H9 (cell line): ENCODE results near the gene FBXO34. TPM values are rescaled to one million over a fixed set of nuclear protein-coding genes. Genes with fewer than 3 reads are reported as not detected.

ENCODE experiments used
- DNase-seq: peaks from one replicate; pipeline ENCODE4 v3.0.0-alpha.2; 2017
- H2AFZ ChIP-seq: one replicate; pipeline ENCODE4 v1.6.1; 2013; ENCODE audit warnings: mild to moderate bottlenecking, low read length, control low read depth, moderate library complexity
- H2AK5ac ChIP-seq: 2 replicates; pipeline ENCODE4 v1.6.1; 2013; ENCODE audit warnings: low read length, control low read depth, mixed read lengths; ENCODE audit not compliant: insufficient read length
- H2BK120ac ChIP-seq: one replicate; pipeline ENCODE4 v1.6.1; 2013; ENCODE audit warnings: low read depth, mild to moderate bottlenecking, low read length, control low read depth, inconsistent platforms; ENCODE audit not compliant: poor library complexity, severe bottlenecking
- H2BK12ac ChIP-seq: 2 replicates; pipeline ENCODE4 v1.6.1; 2013; ENCODE audit warnings: low read length, control low read depth, mixed read lengths, low read depth; ENCODE audit not compliant: insufficient read length
- H2BK15ac ChIP-seq: 2 replicates; pipeline ENCODE4 v1.6.1; 2013; ENCODE audit warnings: low read depth, low read length, control low read depth
- H2BK20ac ChIP-seq: one replicate; pipeline ENCODE4 v1.6.1; 2013; ENCODE audit warnings: low read depth, mild to moderate bottlenecking, low read length, control low read depth, inconsistent platforms; ENCODE audit not compliant: poor library complexity, severe bottlenecking
- H2BK5ac ChIP-seq: 2 replicates; pipeline ENCODE4 v1.6.1; 2013; ENCODE audit warnings: low read length, control low read depth, mixed read lengths; ENCODE audit not compliant: insufficient read length
- H3K14ac ChIP-seq: 2 replicates; pipeline ENCODE4 v1.6.1; 2013; ENCODE audit warnings: low read length, control low read depth; ENCODE audit not compliant: insufficient read depth
- H3K18ac ChIP-seq: 2 replicates; pipeline ENCODE4 v1.6.1; 2013; ENCODE audit warnings: low read depth, mild to moderate bottlenecking, mixed read lengths, low read length, control low read depth; ENCODE audit not compliant: insufficient read length
- H3K23ac ChIP-seq: 2 replicates; pipeline ENCODE4 v1.6.1; 2013; ENCODE audit warnings: low read length, control low read depth, mixed read lengths, low read depth; ENCODE audit not compliant: insufficient read length
- H3K23me2 ChIP-seq: 2 replicates; pipeline ENCODE4 v1.6.1; 2013; ENCODE audit warnings: low read depth, mild to moderate bottlenecking, mixed read lengths, low read length, control low read depth; ENCODE audit not compliant: insufficient read length, poor library complexity, severe bottlenecking
- H3K27ac ChIP-seq: 2 replicates; pipeline ENCODE4 v1.5.1; 2013; ENCODE audit warnings: low read length, control low read depth, mixed read lengths, low read depth; ENCODE audit not compliant: insufficient read length
- H3K27me3 ChIP-seq: 2 replicates; pipeline ENCODE4 v1.6.1; 2013; ENCODE audit warnings: low read length, control low read depth, inconsistent platforms; ENCODE audit not compliant: insufficient read depth
- H3K4ac ChIP-seq: 2 replicates; pipeline ENCODE4 v1.6.1; 2013; ENCODE audit warnings: low read depth, mild to moderate bottlenecking, control low read depth, inconsistent platforms, low read length, moderate library complexity
- H3K4me1 ChIP-seq: 2 replicates; pipeline ENCODE4 v1.6.1; 2013; ENCODE audit warnings: low read length, control low read depth, inconsistent platforms; ENCODE audit not compliant: insufficient read depth
- H3K4me2 ChIP-seq: 2 replicates; pipeline ENCODE4 v1.6.1; 2013; ENCODE audit warnings: low read length, control low read depth, mixed read lengths; ENCODE audit not compliant: insufficient read length, insufficient read depth
- H3K56ac ChIP-seq: 2 replicates; pipeline ENCODE4 v1.6.1; 2013; ENCODE audit warnings: low read depth, mild to moderate bottlenecking, mixed read lengths, low read length, control low read depth; ENCODE audit not compliant: insufficient read length
- H3K79me1 ChIP-seq: 2 replicates; pipeline ENCODE4 v1.6.1; 2013; ENCODE audit warnings: low read depth, mild to moderate bottlenecking, moderate library complexity, low read length, control low read depth, inconsistent platforms; ENCODE audit not compliant: insufficient read depth, poor library complexity, severe bottlenecking
- H3K79me2 ChIP-seq: 2 replicates; pipeline ENCODE4 v1.6.1; 2013; ENCODE audit warnings: low read length, control low read depth, inconsistent platforms; ENCODE audit not compliant: insufficient read depth
- H3K9ac ChIP-seq: 2 replicates; pipeline ENCODE4 v1.6.1; 2013; ENCODE audit warnings: low read length, control low read depth, mixed read lengths; ENCODE audit not compliant: insufficient read length; ENCODE audit errors: extremely low read depth
- H3K9me3 ChIP-seq: one replicate; pipeline ENCODE4 v1.6.1; 2013; ENCODE audit warnings: low read depth, low read length, inconsistent platforms; ENCODE audit not compliant: control insufficient read depth
- H3T11ph ChIP-seq: one replicate; pipeline ENCODE4 v1.6.1; 2013; ENCODE audit warnings: mild to moderate bottlenecking, low read length, control low read depth, inconsistent platforms
- H4K20me1 ChIP-seq: one replicate; pipeline ENCODE4 v1.6.1; 2013; ENCODE audit not compliant: control insufficient read depth, insufficient read length, insufficient read depth
- H4K5ac ChIP-seq: 2 replicates; pipeline ENCODE4 v1.6.1; 2013; ENCODE audit warnings: low read depth, mild to moderate bottlenecking, mixed read lengths, low read length, control low read depth; ENCODE audit not compliant: insufficient read length
- H4K8ac ChIP-seq: replicated peaks from 2 replicates; pipeline ENCODE4 v1.6.1; 2013; ENCODE audit warnings: low read length, control low read depth, mixed read lengths, low read depth; ENCODE audit not compliant: insufficient read length
- H4K91ac ChIP-seq: 2 replicates; pipeline ENCODE4 v1.6.1; 2013; ENCODE audit warnings: low read depth, mild to moderate bottlenecking, moderate library complexity, mixed read lengths, low read length, control low read depth; ENCODE audit not compliant: insufficient read length
- H3K27ac Mint-ChIP-seq, 3 experiments: 2 replicates in 2 of 3; 3 replicates in 1 of 3; pipeline ENCODE4 v1.8.0; 2020 to 2021; ENCODE audit warnings: mixed read lengths in 3 of 3, mild to moderate bottlenecking in 1 of 3, moderate library complexity in 1 of 3
- H3K27me3 Mint-ChIP-seq: 2 replicates; pipeline ENCODE4 v1.8.0; 2021; ENCODE audit warnings: low read depth, mild to moderate bottlenecking, moderate library complexity, mixed read lengths
- H3K36me3 Mint-ChIP-seq, 3 experiments: 2 replicates in 2 of 3; 3 replicates in 1 of 3; pipeline ENCODE4 v1.8.0; 2020 to 2021; ENCODE audit warnings: low read depth in 3 of 3, mixed read lengths in 3 of 3; ENCODE audit not compliant: insufficient read depth in 1 of 3
- H3K4me1 Mint-ChIP-seq, 2 experiments: 2 replicates each; pipeline ENCODE4 v1.8.0; 2020; ENCODE audit warnings: mixed read lengths in 2 of 2
- H3K4me3 Mint-ChIP-seq, 2 experiments: 2 replicates in 1 of 2; 3 replicates in 1 of 2; pipeline ENCODE4 v1.8.0; 2020 to 2021; ENCODE audit warnings: mild to moderate bottlenecking in 2 of 2, mixed read lengths in 2 of 2, moderate library complexity in 1 of 2
- H3K9me3 Mint-ChIP-seq, 2 experiments: 2 replicates in 1 of 2; 3 replicates in 1 of 2; pipeline ENCODE4 v1.8.0; 2020; ENCODE audit warnings: mild to moderate bottlenecking in 2 of 2, mixed read lengths in 2 of 2, moderate library complexity in 1 of 2
- CTCF ChIP-seq: fragments of 200-600 bp; sonication (generic); conservative IDR thresholded peaks from 3 replicates; pipeline ENCODE4 v1.8.0; 2021; ENCODE audit warnings: antibody characterized with exemption, mild to moderate bottlenecking
- WGBS: extraction: QIAGEN DNeasy Blood & Tissue Kit; methylation state at CpG from one replicate; pipeline ENCODE4 v1.1.7; 2013; ENCODE audit warnings: missing lambda C conversion rate, low lambda C conversion rate, mixed read lengths; ENCODE audit not compliant: insufficient read length; ENCODE audit errors: extremely low coverage; 5-methylcytosine and 5-hydroxymethylcytosine counted together
- total RNA-seq: library from RNA; stranded (reverse); gene quantifications from 2 replicates; pipeline ENCODE4 v1.2.1, GENCODE V29; 2021

The FBXO34 gene
- total RNA-seq, 1 experiment from 2014 or later = 12.0 TPM

- no peak overlapping the region for H4K91ac ChIP-seq
- H3K79me2 ChIP-seq = no peaks in the 10 kb centered on the region; the same call in 1 of the 2 replicates
- peaks cover 2 to 7% of the 10 kb centered on the region in 2 experiments; a peak in 3 of 4 replicates for H3K4me1 Mint-ChIP-seq
- no peak overlapping the region for H4K8ac ChIP-seq
- H3K14ac ChIP-seq = no peak overlapping the region
- H3K4me1 ChIP-seq = no peaks in the 10 kb centered on the region
- no peaks in the 10 kb centered on the region for H3K27me3 ChIP-seq
- H2AK5ac ChIP-seq = no peak overlapping the region
- H2BK15ac ChIP-seq = no peak overlapping the region
- WGBS = no CpG with 5 or more reads among the region's 6 CpGs
- H3K4me2 ChIP-seq = no peak overlapping the region
- H3K4ac ChIP-seq = no peak overlapping the region
- no peak overlapping the region for H3K56ac ChIP-seq
- H3K23me2 ChIP-seq = no peaks in the 10 kb centered on the region
- no peak overlapping the region for H2BK5ac ChIP-seq
- H2BK20ac ChIP-seq = no peak overlapping the region
- TF ChIP-seq CTCF = no peak
- no peak overlapping the region for H3K4me3 Mint-ChIP-seq
- no peaks in the 10 kb centered on the region for H4K20me1 ChIP-seq
- no peak overlapping the region for H3T11ph ChIP-seq
- H3K27ac Mint-ChIP-seq = no peak overlapping the region
- peaks cover 0 to 2% (median 0%) of the 10 kb centered on the region in 3 experiments; a peak in 1 of 7 replicates for H3K36me3 Mint-ChIP-seq
- H2BK12ac ChIP-seq = no peak overlapping the region
- no peak overlapping the region for H3K18ac ChIP-seq
- no peak for DNase-seq
- no peak overlapping the region for H4K5ac ChIP-seq
- no peak overlapping the region for H2BK120ac ChIP-seq
- no peaks in the 10 kb centered on the region for H3K79me1 ChIP-seq
- no peak overlapping the region for H3K27ac ChIP-seq
- no peaks in the 10 kb centered on the region for H3K9me3 Mint-ChIP-seq
- H2AFZ ChIP-seq = no peak overlapping the region
- no peak overlapping the region for H3K9ac ChIP-seq
- H3K27me3 Mint-ChIP-seq = no peaks in the 10 kb centered on the region
- H3K9me3 ChIP-seq = no peaks in the 10 kb centered on the region
- no peak overlapping the region for H3K23ac ChIP-seq
These were observed 17.2 kb downstream of the FBXO34 start for GRCh38 chr14:55288439-55288838.
